Measurements from ENCODE around the gene FNTB. TPM values are rescaled to one million over a fixed set of nuclear protein-coding genes. Genes with fewer than 3 reads are reported as not detected.

The FNTB gene
- total and polyA plus RNA-seq, 12 donors, result 14.6 to 20.8 (median 16.5) TPM

DNA sequence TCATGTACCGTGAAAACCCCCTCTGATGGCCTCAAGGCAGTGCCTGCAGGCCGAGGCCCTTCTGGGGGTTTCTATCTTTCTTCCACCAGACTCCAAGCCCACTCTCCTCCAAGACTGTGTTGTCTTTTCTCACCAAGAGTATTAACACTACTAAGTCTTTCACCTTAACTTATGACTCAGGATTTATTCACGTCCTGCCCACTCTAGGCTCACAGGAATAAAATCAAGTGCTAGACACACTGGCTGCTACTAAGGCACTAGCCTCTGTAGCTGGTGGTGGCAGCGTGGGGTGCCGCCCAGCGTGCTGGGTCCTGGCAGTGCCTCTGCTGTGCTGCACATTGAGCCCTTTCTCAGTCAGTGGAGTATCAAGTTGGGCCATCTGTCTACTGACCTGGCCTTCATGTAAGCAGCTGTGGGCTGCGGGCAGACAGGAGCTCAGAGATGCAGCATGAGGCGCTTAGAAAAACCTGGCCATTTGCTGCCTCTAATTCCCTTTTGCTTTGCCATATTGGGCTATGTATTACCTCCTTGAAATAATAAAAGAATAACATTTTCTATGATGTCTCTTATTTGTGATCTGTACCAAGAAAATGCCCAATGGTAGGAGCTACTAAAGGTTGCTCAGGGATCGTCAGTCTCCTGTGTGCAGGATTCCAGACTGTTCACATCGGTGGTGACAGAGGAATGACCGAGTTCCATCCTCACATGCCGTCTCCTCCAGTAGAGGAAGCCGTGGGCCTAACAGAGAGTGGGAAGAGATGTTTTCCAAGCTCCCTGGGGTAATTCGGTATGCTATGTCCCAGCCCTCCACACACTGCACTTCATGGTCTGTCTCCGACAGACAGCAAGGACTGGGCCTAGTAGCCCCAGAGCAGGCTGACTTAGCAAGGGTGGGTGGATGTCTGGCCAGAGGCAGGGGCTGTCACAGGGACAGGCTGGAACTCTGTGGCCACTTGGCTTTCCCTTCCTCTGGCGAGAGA lies 75.7 kb downstream of the FNTB start:
- Histone ChIP-seq H3K27ac (peak overlapping the region in 3 of 10 donors; percentile 23 to 46 (median 42)), H3K4me1 (peaks cover 0 to 4% (median 0%) of the 10 kb centered on the region in 9 donors), H3K36me3 (peaks cover 0 to 94% (median 16%) of the 10 kb centered on the region in 9 donors), H3K27me3 (no peaks in the 10 kb centered on the region), H3K9me3 (no peaks in the 10 kb centered on the region), H3K4me3 (no peak overlapping the region)
- TF ChIP-seq, protein P1, sequence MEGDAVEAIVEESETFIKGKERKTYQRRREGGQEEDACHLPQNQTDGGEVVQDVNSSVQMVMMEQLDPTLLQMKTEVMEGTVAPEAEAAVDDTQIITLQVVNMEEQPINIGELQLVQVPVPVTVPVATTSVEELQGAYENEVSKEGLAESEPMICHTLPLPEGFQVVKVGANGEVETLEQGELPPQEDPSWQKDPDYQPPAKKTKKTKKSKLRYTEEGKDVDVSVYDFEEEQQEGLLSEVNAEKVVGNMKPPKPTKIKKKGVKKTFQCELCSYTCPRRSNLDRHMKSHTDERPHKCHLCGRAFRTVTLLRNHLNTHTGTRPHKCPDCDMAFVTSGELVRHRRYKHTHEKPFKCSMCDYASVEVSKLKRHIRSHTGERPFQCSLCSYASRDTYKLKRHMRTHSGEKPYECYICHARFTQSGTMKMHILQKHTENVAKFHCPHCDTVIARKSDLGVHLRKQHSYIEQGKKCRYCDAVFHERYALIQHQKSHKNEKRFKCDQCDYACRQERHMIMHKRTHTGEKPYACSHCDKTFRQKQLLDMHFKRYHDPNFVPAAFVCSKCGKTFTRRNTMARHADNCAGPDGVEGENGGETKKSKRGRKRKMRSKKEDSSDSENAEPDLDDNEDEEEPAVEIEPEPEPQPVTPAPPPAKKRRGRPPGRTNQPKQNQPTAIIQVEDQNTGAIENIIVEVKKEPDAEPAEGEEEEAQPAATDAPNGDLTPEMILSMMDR (IDR thresholded peaks at IDR 0.05), result no peak
- intact Hi-C loops (cut with DNase I), result no loop called here
- DNase-seq (no peak), ATAC-seq (peak; percentile 29 to 75 (median 46))
- 82 to 84% methylated on average over 15 to 16 of the region's 16 CpGs for WGBS, 2 donors

GRCh38 chr14:65065719-65066118 lies 79.0 kb downstream of the FNTB start:
- no peak for DNase-seq
- no peak for ATAC-seq
- Histone ChIP-seq H3K9me3 (no peaks in the 10 kb centered on the region), H3K27me3 (no peaks in the 10 kb centered on the region), H3K36me3 (peaks cover 0 to 85% (median 16%) of the 10 kb centered on the region in 9 donors), H3K4me3 (no peak overlapping the region), H3K27ac (no peak overlapping the region), H3K4me1 (peaks cover 0 to 15% (median 10%) of the 10 kb centered on the region in 9 donors)
- 97 to 100% methylated on average over 7 of the region's 7 CpGs for whole genome bisulfite sequencing, 2 donors
- TF ChIP-seq, protein P1 (IDR thresholded peaks at IDR 0.05), result no peak
- intact Hi-C loops (cut with DNase I), result no loop called here

- Histone ChIP-seq H3K9me3 (no peaks in the 10 kb centered on the region), H3K36me3 (peaks cover 0 to 71% (median 0%) of the 10 kb centered on the region in 9 donors), H3K4me3 (no peak overlapping the region), H3K4me1 (peaks cover 12 to 57% (median 49%) of the 10 kb centered on the region in 9 donors), H3K27ac (peak overlapping the region in 5 of 10 donors; percentile 75 to 84 (median 78)), H3K27me3 (no peaks in the 10 kb centered on the region)
- WGBS, 2 donors, result 62 to 75% methylated on average over 5 of the region's 5 CpGs
- no peak for ATAC-seq
- DNase-seq, result no peak
- TF ChIP-seq, protein P1 (IDR thresholded peaks at IDR 0.05), result no peak
- intact Hi-C loops (cut with DNase I), result no loop called here
Observed at GRCh38 chr14:65069874-65070413, 83.2 kb downstream of the FNTB start.

DNA sequence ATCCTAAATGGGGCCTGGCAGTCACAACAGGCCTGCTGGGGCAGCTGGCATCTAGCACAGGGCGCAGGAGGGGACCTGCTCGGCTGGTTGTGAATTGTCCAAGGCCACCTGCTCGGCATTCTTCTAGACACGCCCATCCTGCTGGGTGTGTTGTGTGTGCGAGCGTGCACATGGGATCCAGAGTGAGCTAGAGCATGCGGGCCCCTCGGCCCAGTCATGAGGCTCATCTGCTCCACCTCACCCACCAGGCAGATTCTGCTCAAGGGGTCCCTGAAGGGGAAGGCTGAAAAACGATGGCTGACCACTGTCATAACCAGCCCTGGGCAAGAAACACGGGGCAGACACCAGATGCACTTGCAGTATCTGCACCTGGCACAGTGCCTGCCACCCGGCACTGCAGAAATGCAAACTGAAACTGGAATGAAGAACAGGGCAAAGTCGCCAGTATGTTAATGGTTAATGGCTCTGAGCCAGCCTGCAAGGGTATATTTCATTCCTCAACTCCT lies 83.8 kb downstream of the FNTB start:
- Histone ChIP-seq H3K27ac (peak overlapping the region in 6 of 10 donors; percentile 72 to 84 (median 78)), H3K4me1 (peaks cover 12 to 63% (median 54%) of the 10 kb centered on the region in 9 donors), H3K9me3 (no peaks in the 10 kb centered on the region), H3K36me3 (peaks cover 0 to 71% (median 2%) of the 10 kb centered on the region in 9 donors), H3K27me3 (no peaks in the 10 kb centered on the region), H3K4me3 (peak overlapping the region in 1 of 10 donors; percentile 1)
- ATAC-seq (peak in 7 of 8 donors; percentile 9 to 34 (median 18)), DNase-seq (peak in 1 of 2 donors; percentile 36)
- WGBS, 2 donors, result 48 to 50% methylated on average over 12 of the region's 12 CpGs
- intact Hi-C loops (cut with DNase I), result no loop called here
- TF ChIP-seq, protein P1 (IDR thresholded peaks at IDR 0.05), result no peak
